Lower leg skin (tissue), 4 donors: Measurements from ENCODE around the gene TTC39B. TPM values are rescaled to one million over a fixed set of nuclear protein-coding genes. Genes with fewer than 3 reads are reported as not detected.

Source experiments
- DNase-seq, 2 donors: peaks; one replicate each; pipeline ENCODE4 v3.0.0-alpha.2; 2019; ENCODE audit warnings: low spot score in 2 of 2
- H3K4me3 ChIP-seq: fragments of 200-600 bp; sonication (generic); 2 replicates; pipeline ENCODE4 v1.5.1; 2017; ENCODE audit warnings: mild to moderate bottlenecking, low read depth; ENCODE audit not compliant: poor library complexity, severe bottlenecking
- POLR2A ChIP-seq, 2 donors: fragments of 450-650 bp; IDR thresholded peaks; one replicate each; pipeline ENCODE4 v1.6.1; 2016 to 2017; ENCODE audit warnings: antibody characterized with exemption in 2 of 2, mild to moderate bottlenecking in 1 of 2, moderate library complexity in 1 of 2
- WGBS, 2 donors: methylation state at CpG; one replicate each; pipeline ENCODE4 v1.1.5; 2018; 5-methylcytosine and 5-hydroxymethylcytosine counted together
- intact Hi-C: fragments of 100-400 bp; cut with DNase I; formaldehyde crosslinking; loops from one replicate; pipeline ENCODE4 v1.15.0; 2023; ENCODE audit warnings: low total_unique reads
- total RNA-seq, 4 donors: library from RNA; depleted of rRNA; stranded (reverse); fragments of >200 nt; gene quantifications; one replicate each; pipeline ENCODE4 v1.1.0, GENCODE V29; 2016
- TF ChIP-seq, protein P1 (sequence below), 3 donors: fragments of 450-650 bp; IDR thresholded peaks; one replicate each; pipeline ENCODE4 v1.5.1; 2016; ENCODE audit warnings: antibody characterized with exemption in 3 of 3, mild to moderate bottlenecking in 3 of 3, moderate library complexity in 2 of 3

TTC39B gene
- total RNA-seq, 4 donors from 2014 or later: 38.4 to 53.3 (median 42.2) TPM

- intact Hi-C loops: no loop called here
Observed at GRCh38 chr9:15317836-15318235, 10.8 kb upstream of the TTC39B start.

DNA sequence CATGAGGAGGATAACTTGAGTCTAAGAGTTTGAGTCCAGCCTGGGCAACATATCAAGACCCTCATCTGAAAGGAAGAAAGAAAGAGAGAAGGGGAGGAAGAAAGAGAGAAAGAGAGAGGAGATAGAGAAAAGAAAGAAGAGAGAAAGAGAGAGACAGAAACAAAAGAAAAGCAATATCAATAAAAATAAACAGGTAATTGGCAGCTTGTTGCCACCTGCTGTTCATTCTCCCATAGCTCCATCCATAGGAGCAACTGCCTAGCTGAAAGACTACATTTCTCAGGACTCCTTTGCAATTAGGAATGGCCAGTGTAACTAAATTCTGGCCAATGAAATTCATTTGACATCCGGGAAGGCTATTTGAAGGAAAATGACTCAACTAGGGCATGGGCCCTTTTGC, 4.6 kb upstream of the TTC39B start:
- TF ChIP-seq, protein P1, sequence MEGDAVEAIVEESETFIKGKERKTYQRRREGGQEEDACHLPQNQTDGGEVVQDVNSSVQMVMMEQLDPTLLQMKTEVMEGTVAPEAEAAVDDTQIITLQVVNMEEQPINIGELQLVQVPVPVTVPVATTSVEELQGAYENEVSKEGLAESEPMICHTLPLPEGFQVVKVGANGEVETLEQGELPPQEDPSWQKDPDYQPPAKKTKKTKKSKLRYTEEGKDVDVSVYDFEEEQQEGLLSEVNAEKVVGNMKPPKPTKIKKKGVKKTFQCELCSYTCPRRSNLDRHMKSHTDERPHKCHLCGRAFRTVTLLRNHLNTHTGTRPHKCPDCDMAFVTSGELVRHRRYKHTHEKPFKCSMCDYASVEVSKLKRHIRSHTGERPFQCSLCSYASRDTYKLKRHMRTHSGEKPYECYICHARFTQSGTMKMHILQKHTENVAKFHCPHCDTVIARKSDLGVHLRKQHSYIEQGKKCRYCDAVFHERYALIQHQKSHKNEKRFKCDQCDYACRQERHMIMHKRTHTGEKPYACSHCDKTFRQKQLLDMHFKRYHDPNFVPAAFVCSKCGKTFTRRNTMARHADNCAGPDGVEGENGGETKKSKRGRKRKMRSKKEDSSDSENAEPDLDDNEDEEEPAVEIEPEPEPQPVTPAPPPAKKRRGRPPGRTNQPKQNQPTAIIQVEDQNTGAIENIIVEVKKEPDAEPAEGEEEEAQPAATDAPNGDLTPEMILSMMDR (IDR thresholded peaks at IDR 0.05): no peak
- TF ChIP-seq POLR2A (IDR thresholded peaks at IDR 0.05): no peak
- WGBS, 2 donors: 84 to 85% methylated on average over 1 of the region's 1 CpG
- H3K4me3 ChIP-seq: no peak overlapping the region
- no peak for DNase-seq
- intact Hi-C loops: no loop called here

More at GRCh38 chr9:15317836-15318235, 10.8 kb upstream of the TTC39B start:
- DNase-seq: no peak
- TF ChIP-seq, protein P1 (IDR thresholded peaks at IDR 0.05): no peak
- TF ChIP-seq POLR2A (IDR thresholded peaks at IDR 0.05): no peak
- WGBS, 2 donors: 47 to 50% methylated on average over 4 of the region's 4 CpGs
- H3K4me3 ChIP-seq: no peak overlapping the region

DNA sequence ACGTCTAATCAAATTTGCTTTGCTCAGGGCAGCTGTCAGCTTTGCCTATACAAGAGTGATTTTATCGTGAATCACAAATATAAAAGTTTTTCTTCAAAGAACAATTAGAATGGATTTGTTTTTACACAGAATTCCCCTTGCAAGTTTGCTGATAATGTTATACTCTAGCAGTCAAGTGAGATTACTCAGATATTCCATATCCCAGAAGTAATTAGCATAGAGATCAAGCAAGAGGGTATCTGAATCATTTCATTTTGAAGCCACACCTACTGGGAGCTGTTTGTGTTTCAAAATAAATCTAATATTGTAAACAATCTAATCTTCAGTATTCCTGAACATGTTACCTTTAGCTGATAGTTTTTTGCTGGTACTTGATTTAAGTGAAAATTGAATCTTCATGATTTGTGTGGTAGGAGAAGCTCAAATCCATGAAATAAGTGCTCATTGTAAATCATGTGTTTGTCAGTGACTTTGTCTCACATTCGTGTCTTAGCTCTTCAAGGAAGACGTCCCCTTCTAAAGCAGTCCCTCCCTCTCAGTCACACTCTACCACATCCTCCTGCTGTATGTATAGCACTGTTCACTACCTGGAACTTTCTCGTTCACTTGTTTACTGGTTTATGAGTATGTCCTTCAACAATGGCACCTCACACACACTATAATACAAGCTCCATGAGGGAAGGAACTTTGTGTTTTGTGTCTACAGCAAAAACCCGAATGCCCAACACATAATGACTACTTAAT, 3.3 kb upstream of the TTC39B start:
- DNase-seq: no peak
- WGBS, 2 donors: 43 to 45% methylated on average over 6 of the region's 6 CpGs
- TF ChIP-seq POLR2A (IDR thresholded peaks at IDR 0.05): no peak
- intact Hi-C loops: no loop called here
- no peak overlapping the region for H3K4me3 ChIP-seq

- no peak overlapping the region for H3K4me3 ChIP-seq
- intact Hi-C loops: loop anchor here (10.0 kb wide), 1 partner anchor 116 kb away; the partner anchor contains the start of gene SNAPC3
- WGBS, 2 donors: 38 to 50% methylated on average over 1 of the region's 1 CpG
Observed at GRCh38 chr9:15308511-15308910, 1.5 kb upstream of the TTC39B start.

DNA sequence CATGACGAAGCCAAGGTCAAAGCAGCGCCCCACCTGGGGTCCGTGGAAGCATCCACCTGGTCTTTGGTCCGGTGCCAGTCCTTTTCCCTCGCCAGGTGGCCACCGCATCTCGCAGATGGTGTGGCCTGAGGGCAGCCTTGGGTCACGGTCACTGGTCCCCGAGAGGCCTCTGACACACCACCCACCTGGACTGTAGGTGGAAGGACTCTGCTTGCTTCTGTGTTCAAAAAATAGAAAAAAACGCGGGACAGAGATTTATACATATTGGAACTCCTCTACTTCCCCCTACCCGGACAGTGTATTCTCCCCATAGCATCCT, 466 bp upstream of the TTC39B start:
- TF ChIP-seq, protein P1 (IDR thresholded peaks at IDR 0.05): no peak
- TF ChIP-seq POLR2A (IDR thresholded peaks at IDR 0.05): no peak
- no peak overlapping the region for H3K4me3 ChIP-seq
- WGBS, 2 donors: 9 to 18% methylated on average over 10 to 12 of the region's 12 CpGs
- intact Hi-C loops: loop anchor here (10.0 kb wide), 1 partner anchor 117 kb away; the partner anchor contains the start of gene SNAPC3
- no peak for DNase-seq

More at GRCh38 chr9:15308511-15308910, 1.5 kb upstream of the TTC39B start:
- no peak for DNase-seq
- TF ChIP-seq, protein P1 (IDR thresholded peaks at IDR 0.05): no peak
- no peak for TF ChIP-seq POLR2A (IDR thresholded peaks at IDR 0.05)

DNA sequence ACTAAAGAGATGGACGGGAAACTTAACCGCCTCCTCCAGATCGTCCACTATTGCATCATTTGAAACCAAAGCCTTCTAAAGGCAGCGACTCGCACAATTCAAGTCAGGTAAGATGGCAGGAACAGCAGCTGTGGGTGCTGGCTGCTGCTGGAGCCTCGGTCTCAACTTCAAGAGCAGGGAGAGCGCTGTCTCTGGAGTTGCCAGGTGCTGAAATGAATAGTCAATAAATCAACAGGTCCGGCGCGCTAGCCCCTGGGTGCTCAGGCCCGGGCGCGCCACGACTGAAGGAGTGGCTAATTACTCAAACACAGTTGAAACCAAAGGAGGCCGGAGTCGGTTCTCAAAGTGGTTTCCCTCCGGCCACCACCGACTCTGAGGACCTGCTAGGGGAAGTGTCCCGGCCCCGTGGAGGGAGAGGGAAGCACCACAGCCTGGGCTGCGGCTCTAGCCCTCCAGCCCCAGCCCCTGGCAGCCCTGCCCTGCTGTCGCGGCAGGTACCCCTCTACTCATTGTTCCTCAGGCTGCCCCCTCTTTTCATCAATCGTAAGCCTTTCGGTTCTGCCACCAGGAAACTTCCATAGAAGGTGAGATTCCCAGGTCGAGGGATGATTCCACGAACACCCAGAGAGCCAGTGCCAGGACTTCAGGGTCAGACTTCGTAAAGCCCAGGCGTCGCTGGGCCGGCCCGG, 804 bp downstream of the TTC39B start:
- H3K4me3 ChIP-seq: peak overlapping the region; percentile 77
- intact Hi-C loops: loop anchor here (10.0 kb wide), 1 partner anchor 119 kb away; the partner anchor contains the start of gene SNAPC3

More for the DNA sequence above, 804 bp downstream of the TTC39B start:
- WGBS, 2 donors: 1 to 4% methylated on average over 27 to 29 of the region's 32 CpGs
- TF ChIP-seq POLR2A (IDR thresholded peaks at IDR 0.05): no peak
- TF ChIP-seq, protein P1 (IDR thresholded peaks at IDR 0.05): no peak
- peak; percentile 70 to 93 for DNase-seq
